ENCODE data around the gene ZNF827. TPM values are rescaled to one million over a fixed set of nuclear protein-coding genes. Genes with fewer than 3 reads are reported as not detected.

Gene ZNF827
- total and polyA plus RNA-seq, 9 of the 15 experiments (the other 6 are each of a cell fraction or from before 2014, with no cell fraction given), result 0.07 to 0.40 TPM; not detected in 7

- TF ChIP-seq, protein P1, sequence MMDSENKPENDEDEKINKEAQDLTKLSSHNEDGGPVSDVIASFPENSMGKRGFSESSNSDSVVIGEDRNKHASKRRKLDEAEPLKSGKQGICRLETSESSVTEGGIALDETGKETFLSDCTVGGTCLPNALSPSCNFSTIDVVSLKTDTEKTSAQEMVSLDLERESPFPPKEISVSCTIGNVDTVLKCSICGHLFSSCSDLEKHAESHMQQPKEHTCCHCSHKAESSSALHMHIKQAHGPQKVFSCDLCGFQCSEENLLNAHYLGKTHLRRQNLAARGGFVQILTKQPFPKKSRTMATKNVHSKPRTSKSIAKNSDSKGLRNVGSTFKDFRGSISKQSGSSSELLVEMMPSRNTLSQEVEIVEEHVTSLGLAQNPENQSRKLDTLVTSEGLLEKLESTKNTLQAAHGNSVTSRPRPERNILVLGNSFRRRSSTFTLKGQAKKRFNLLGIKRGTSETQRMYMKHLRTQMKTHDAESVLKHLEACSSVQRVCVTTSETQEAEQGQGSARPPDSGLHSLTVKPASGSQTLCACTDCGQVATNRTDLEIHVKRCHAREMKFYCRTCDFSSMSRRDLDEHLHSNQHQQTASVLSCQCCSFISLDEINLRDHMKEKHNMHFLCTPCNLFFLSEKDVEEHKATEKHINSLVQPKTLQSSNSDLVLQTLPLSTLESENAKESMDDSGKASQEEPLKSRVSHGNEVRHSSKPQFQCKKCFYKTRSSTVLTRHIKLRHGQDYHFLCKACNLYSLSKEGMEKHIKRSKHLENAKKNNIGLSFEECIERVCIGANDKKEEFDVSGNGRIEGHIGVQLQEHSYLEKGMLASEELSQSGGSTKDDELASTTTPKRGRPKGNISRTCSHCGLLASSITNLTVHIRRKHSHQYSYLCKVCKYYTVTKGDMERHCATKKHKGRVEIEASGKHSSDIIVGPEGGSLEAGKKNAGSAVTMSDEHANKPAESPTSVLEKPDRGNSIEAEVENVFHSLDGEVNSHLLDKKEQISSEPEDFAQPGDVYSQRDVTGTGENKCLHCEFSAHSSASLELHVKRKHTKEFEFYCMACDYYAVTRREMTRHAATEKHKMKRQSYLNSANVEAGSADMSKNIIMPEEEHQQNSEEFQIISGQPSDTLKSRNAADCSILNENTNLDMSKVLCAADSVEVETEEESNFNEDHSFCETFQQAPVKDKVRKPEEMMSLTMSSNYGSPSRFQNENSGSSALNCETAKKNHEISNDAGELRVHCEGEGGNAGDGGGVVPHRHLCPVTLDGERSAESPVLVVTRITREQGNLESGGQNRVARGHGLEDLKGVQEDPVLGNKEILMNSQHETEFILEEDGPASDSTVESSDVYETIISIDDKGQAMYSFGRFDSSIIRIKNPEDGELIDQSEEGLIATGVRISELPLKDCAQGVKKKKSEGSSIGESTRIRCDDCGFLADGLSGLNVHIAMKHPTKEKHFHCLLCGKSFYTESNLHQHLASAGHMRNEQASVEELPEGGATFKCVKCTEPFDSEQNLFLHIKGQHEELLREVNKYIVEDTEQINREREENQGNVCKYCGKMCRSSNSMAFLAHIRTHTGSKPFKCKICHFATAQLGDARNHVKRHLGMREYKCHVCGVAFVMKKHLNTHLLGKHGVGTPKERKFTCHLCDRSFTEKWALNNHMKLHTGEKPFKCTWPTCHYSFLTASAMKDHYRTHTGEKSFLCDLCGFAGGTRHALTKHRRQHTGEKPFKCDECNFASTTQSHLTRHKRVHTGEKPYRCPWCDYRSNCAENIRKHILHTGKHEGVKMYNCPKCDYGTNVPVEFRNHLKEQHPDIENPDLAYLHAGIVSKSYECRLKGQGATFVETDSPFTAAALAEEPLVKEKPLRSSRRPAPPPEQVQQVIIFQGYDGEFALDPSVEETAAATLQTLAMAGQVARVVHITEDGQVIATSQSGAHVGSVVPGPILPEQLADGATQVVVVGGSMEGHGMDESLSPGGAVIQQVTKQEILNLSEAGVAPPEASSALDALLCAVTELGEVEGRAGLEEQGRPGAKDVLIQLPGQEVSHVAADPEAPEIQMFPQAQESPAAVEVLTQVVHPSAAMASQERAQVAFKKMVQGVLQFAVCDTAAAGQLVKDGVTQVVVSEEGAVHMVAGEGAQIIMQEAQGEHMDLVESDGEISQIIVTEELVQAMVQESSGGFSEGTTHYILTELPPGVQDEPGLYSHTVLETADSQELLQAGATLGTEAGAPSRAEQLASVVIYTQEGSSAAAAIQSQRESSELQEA (IDR thresholded peaks at IDR 0.05; ENCODE audit: low read depth), result no peak
- no peak for TF ChIP-seq MAFK (IDR thresholded peaks at IDR 0.05; ENCODE audit: low read length)
- no peak for TF ChIP-seq KDM5B (IDR thresholded peaks at IDR 0.05; ENCODE audit: insufficient replicate concordance, low read depth, low read length)
Observed at GRCh38 chr4:145766273-145766672, 172.3 kb downstream of the ZNF827 start (continued).

Measured in K562 (cell line).